Ectodermal cell (in vitro differentiated cells): Measurements from ENCODE around the gene ECSIT.

Experiments used
- H3K27ac ChIP-seq: 2 replicates; pipeline ENCODE4 v1.7.0; 2013; ENCODE audit warnings: mild to moderate bottlenecking, low read depth, low read length; ENCODE audit not compliant: insufficient read depth, poor library complexity, severe bottlenecking
- H3K27me3 ChIP-seq: 2 replicates; pipeline ENCODE4 v1.7.0; 2013; ENCODE audit warnings: mild to moderate bottlenecking, low read length; ENCODE audit not compliant: insufficient read depth, control insufficient read depth, poor library complexity, severe bottlenecking
- H3K36me3 ChIP-seq: one replicate; pipeline ENCODE4 v1.7.0; 2013; ENCODE audit warnings: low read length; ENCODE audit not compliant: control insufficient read depth, insufficient read depth
- H3K4me1 ChIP-seq: one replicate; pipeline ENCODE4 v1.7.0; 2013; ENCODE audit warnings: low read length; ENCODE audit not compliant: control insufficient read depth, insufficient read depth
- H3K4me3 ChIP-seq: 2 replicates; pipeline ENCODE4 v1.7.0; 2013; ENCODE audit warnings: low read depth, low read length, control low read depth; ENCODE audit not compliant: insufficient read depth
- H3K9me3 ChIP-seq: 2 replicates; pipeline ENCODE4 v1.7.0; 2013; ENCODE audit warnings: mild to moderate bottlenecking, low read length, moderate library complexity; ENCODE audit not compliant: control insufficient read depth
- WGBS, 2 experiments: methylation state at CpG; one replicate each; pipeline ENCODE4 v1.1.7; 2013; ENCODE audit warnings: missing lambda C conversion rate in 2 of 2; 5-methylcytosine and 5-hydroxymethylcytosine counted together

The ECSIT gene

DNA sequence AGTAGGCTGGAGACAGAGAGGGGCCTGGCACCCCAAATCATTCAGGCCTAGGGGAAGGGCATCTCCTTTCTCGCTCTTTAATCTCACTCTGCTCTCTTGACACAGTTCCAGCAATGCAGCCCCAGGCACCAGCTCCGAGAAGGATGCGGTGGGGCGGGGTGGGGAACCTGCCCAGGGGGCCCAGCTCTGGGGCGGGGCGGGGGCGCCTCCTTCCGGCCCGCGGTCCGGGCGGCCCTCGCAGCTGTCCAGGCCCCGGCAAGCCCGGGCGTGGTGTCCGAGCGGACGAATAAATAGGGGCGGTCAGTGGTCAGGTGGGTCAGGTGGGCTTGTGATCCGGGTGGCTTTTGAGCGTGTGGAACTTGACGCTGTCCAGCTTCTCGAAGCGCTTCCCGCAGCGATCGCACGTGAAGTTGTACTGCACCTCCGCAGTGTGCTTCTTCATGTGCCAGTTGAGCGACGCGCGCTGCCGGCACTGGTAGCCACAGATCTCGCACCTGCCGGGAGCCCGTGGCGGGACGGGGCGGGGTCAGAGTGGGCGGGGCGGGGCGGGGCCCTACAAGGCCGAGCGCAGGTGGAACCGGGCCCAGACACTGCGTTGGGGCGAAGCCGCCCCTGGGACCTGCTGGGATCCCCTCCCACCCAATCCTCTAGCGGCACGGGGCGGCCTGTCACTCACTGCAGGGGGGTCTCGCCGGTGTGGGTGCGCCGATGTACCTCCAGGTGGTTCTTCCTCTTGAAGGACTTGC, 45.4 kb downstream of the ECSIT start:
- no peak overlapping the region for H3K27ac ChIP-seq

DNA sequence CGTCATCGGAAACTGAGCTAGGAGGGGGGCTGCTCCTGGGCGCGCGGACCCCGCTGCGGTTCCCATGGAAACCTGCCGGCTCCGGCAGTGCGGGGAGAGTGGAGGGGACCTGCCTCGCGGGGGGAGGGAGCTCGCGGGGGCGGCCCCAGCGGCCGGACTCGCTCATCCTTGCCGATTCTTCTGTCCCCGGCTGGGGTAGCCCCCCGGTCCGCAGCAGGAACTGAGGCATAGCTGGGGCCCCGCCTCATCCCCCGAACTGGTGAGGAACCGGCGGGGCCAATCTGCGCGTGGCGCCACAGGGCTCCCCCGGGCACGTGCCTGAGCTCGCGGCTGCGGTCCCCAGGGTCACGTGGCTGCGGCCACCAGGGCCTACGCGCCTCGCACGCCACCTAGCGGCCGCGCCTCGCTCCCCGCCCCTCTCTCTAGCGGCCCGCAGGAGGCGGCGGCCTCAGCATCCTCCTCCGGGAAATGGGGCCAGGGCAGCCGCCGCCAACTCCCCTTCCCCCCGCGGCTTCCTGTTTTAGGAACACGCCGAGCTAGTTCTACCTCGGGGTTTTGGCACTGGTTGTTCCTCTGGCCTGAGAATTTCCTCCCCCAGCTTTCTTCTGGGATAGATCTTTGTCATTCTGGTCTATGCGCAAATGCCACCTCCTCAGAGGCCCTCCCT, 46.4 kb downstream of the ECSIT start:
- Histone ChIP-seq H3K27ac (no peak overlapping the region), H3K4me1 (peaks cover 8% of the 10 kb centered on the region), H3K36me3 (no peaks in the 10 kb centered on the region), H3K4me3 (peak overlapping the region; percentile 31), H3K9me3 (no peaks in the 10 kb centered on the region), H3K27me3 (peaks cover 46% of the 10 kb centered on the region)
- 5 to 6% methylated on average over 58 of the region's 58 CpGs for WGBS, 2 experiments

More for the DNA sequence above, 45.4 kb downstream of the ECSIT start:
- 94 to 97% methylated on average over 57 of the region's 57 CpGs for WGBS, 2 experiments
- H3K36me3 ChIP-seq = no peaks in the 10 kb centered on the region
- H3K4me3 ChIP-seq = no peak overlapping the region
- no peaks in the 10 kb centered on the region for H3K9me3 ChIP-seq
- peaks cover 46% of the 10 kb centered on the region for H3K27me3 ChIP-seq
- H3K4me1 ChIP-seq = peaks cover 8% of the 10 kb centered on the region

DNA sequence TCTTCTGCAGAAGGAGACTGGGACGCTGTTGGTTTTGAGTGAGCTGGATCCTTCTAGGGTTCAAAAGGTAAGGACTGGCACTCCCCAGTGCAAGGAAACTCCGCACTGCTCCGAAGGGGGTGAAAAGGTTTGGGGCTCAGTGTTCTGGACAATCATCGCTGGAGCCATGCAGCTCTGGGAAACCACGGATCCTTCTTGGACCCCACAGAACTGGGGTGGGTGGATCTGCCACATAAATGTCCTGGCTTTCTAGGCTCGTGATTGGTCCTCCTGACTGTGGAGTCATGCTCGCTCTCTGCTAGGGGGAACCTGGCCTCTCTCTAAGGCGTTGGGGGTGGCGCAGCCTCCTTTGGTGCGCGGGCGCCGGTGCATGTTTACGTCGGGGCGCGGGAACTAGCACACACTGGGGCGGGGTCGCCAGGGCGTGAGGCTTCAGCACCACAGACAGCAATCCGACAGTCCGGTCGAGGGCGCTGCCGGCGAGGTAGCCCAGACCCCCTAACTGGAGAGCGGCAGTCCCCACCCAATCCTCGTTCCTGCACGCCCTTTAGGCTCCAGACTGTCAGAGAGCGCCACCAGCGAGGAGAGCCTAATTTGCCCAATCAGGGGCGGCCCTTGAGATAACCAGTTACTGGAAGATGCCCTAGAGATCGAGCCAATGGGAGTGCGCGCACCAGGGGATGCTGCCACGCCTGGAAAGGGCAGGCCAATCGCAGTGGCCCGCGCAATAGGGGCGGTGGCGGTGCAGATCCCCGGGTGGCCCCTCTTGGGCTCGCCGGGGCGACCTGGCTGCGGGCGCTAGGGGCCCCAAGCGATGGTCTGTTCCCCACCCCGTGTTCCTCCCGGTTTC, 47.2 kb downstream of the ECSIT start:
- H3K9me3 ChIP-seq = no peaks in the 10 kb centered on the region
- H3K4me1 ChIP-seq = peaks cover 8% of the 10 kb centered on the region
- peaks cover 46% of the 10 kb centered on the region for H3K27me3 ChIP-seq
- no peak overlapping the region for H3K27ac ChIP-seq
- 11 to 12% methylated on average over 50 of the region's 50 CpGs for WGBS, 2 experiments
- H3K36me3 ChIP-seq = no peaks in the 10 kb centered on the region
- H3K4me3 ChIP-seq = peak overlapping the region; percentile 31

DNA sequence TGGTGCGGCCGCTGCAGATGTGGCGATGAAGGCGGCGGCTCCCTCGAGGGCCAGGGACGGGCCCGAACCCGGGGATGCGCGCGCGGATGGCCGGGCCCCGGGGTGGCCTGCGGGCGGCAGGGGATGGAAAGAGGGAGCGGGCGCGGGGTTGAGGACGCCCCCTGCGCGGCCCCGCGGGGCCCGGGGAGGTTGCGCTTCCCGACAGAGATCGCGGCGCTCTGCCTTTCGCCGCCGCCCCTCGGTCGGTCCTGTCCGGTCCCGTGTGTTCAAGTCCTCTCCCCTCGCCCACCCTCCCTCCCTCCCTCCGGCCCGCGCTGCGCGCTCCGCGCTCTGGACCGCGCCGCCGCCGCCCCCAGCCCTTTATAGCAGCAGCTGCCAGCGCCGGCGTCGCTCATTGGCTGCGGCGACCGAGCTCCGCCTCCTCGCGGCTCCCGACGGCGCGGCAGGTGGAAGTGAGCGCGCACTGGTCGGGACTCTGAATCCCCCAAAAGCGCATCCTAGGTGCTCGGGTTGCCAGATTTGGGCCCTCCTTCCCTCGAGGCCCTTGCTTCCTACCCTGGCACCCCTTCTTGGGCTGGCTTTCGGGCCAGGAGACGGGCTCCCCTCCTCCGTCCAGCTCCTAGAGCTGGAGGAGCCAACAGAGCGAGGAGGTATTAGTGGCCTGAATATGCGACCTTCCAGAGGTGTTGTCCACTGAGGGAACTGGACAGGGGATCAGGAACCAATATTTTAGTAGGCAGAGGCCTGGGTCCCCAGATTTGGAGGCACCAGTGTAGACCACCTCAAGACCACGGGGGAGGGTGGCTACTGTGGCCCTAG, 48.0 kb downstream of the ECSIT start, which contains the start of gene ELAVL3:
ELAVL3 (minus strand) TSS at position 332 of the 819 bp plus-strand sequence. CDS start 438 bp downstream, outside the sequence.
- Histone ChIP-seq H3K27ac (no peak within 1 kb of the TSS), H3K9me3 (no peaks in the 10 kb centered on the region), H3K4me1 (peaks cover 8% of the 10 kb centered on the region), H3K36me3 (no peaks in the 10 kb centered on the region), H3K27me3 (peaks cover 46% of the 10 kb centered on the region), H3K4me3 (peak within 1 kb of the TSS; percentile 16)
- WGBS, 2 experiments = 15 to 16% methylated on average over 76 to 77 of the region's 77 CpGs

DNA sequence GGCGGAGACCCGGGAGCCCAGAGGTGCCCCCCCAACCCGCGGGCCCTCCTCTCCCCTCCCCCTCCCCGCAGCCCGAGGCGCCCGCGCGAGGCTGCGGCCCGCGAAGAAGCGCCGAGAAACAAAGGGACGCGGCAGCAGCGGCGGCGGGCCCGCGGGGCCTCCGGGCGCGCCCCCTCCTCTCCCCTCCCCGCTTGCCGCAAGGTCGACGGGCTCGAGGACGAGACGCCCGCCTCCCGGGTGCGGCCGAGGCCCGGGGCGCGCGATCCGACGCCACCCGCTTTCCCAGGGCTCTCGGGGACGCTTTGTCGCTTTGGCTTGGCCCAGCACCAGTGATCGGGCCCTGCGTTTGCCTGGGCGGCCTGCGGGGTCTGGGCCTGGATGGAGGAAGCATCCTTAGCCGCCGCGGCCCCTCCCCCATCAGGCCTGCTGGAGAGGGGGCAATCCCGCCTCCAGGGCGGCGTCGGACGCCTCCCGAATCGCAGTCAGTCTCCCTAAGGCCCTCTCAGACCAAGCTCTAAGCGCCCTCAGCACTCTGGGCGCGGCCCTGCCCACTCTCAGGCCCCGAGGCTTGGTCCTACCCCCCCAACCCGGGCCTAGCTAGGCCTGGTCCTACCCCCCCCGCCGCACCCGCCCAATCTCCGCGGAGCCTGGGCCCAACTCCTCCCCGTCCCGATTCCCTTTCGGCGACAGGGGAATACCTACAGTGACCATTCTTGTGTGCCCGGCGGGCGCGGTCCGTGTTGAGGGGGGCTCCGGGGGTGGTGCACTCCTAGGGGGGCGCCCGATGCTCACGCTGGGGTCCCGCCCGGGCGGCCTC, 48.8 kb downstream of the ECSIT start:
- H3K27me3 ChIP-seq = peaks cover 46% of the 10 kb centered on the region
- 14% methylated on average over 86 of the region's 86 CpGs for WGBS, 2 experiments
- no peak overlapping the region for H3K27ac ChIP-seq
- peaks cover 8% of the 10 kb centered on the region for H3K4me1 ChIP-seq
- no peaks in the 10 kb centered on the region for H3K9me3 ChIP-seq
- H3K4me3 ChIP-seq = peak overlapping the region; percentile 16
- H3K36me3 ChIP-seq = no peaks in the 10 kb centered on the region

DNA sequence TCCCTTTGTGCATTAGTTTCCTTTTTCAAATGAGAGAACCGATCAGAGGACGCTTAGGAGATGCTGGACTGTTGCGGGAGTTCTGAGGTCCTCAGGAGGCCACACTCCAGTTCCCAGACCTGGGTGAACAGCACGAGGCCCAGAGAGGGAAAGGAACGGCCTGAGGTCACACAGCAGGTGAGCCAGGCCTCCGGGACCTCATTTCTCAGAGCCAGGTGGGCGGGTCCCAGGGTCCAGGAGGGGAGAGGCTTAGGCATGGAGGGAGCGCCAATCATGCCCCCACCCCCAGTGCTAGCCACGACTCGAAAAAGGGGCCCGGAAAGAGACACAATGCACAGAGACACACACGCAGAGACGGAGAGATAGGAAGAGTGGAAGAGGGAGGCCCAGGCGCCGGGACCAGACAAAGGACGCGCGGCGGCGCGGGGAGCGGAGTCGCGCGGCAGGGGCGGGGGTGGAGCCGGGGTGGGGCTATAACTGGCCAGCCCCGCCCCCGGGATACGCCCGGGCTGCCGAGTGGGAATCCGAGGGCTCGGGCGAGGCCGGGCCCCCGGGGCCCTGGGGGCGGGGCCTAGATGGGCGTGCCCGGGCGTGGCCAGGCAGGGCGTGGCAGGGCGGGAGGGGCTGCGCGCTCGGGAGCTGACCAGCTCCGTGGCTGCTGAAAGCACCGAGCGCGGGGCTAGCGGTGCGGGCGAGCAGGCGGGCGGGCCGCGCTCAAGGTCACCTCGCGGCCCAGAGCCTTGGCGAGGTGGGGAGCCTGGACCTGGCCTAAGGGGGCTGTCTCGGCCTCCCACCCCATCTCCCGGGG, 49.6 kb downstream of the ECSIT start:
- 16 to 17% methylated on average over 62 of the region's 62 CpGs for WGBS, 2 experiments
- Histone ChIP-seq H3K9me3 (no peaks in the 10 kb centered on the region), H3K27ac (no peak overlapping the region), H3K36me3 (no peaks in the 10 kb centered on the region), H3K4me3 (no peak overlapping the region), H3K27me3 (peaks cover 46% of the 10 kb centered on the region), H3K4me1 (peaks cover 8% of the 10 kb centered on the region)

DNA sequence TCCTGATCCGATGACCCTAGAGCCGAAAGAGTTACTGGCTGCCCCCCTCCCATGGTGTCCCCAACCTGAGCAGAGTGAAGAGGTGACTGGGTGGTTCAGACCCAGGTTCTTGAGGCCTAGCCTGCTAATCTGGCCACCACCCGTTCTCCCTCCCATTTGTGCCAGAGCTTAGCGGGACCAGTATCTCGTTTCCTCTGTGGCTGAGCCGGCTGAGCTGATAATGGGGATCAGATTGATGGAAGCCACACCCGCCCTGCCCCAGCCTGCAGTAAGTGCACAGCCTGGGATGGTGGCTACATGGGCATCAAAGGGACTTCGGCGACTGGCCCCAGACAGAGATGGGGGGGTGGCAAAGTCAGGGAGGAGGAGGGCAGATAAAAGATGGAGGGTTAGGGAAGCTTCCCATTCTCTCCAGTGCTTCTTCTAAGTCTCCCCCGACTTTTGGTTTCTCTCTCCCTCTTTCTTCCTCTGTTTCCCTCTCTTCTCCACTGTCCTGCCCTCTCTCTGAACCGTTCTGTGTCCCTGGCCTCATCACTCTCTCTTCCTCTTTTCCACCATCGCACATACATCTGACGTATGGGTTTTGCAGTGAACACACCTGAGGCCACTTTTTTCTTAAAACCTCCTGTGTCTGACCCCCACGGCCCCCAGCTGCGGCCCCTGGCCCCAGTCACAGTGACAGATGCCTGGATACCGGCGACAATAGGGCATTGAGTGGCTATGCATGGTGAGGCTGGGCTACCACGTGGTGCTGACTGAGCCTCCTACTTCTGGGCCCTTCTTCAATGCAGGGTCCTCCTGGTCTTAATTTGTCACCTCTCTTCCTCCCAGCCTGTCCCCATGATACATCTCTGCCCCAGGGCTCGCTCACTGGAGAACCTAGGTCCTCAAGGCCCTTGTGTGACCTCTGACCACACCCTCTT, 50.5 kb downstream of the ECSIT start:
- H3K27ac ChIP-seq = no peak overlapping the region
- H3K4me1 ChIP-seq = peaks cover 8% of the 10 kb centered on the region
- WGBS, 2 experiments = 81 to 83% methylated on average over 19 of the region's 19 CpGs
- no peaks in the 10 kb centered on the region for H3K36me3 ChIP-seq
- no peak overlapping the region for H3K4me3 ChIP-seq
- H3K9me3 ChIP-seq = no peaks in the 10 kb centered on the region
- peaks cover 46% of the 10 kb centered on the region for H3K27me3 ChIP-seq

DNA sequence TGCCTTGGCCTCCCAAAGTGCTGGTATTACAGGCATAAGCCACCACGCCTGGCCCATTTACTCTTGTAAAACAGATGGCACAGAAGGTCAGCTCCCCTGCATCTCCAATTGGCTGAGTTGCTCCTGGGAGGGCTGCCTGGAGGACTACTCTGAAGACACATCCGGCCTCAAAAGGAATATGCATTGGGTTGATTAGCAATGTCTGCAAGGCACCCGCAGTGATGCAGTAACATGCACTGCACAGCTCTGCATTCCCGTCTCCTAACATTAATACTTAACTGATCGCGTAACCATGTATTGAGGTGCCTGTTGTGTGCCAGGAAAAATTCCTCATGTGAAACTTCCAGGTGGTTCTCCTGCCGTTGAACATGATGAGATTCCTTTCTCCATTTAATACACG, 53.1 kb downstream of the ECSIT start:
- Histone ChIP-seq H3K27me3 (peaks cover 23% of the 10 kb centered on the region), H3K27ac (no peak overlapping the region), H3K4me3 (no peak overlapping the region), H3K9me3 (no peaks in the 10 kb centered on the region), H3K36me3 (no peaks in the 10 kb centered on the region), H3K4me1 (peaks cover 3% of the 10 kb centered on the region)
- WGBS, 2 experiments = 90 to 92% methylated on average over 8 of the region's 8 CpGs
